ENCODE results near the gene TEAD2. TPM values are rescaled to one million over a fixed set of nuclear protein-coding genes. Genes with fewer than 3 reads are reported as not detected.

Gene TEAD2
- total and polyA plus RNA-seq, 4 donors = 21.9 to 40.0 (median 31.5) TPM

GRCh38 chr19:49403404-49404187 is 41.4 kb upstream of the TEAD2 start:
- no peaks in the 10 kb centered on the region for H3K9me3 ChIP-seq (ENCODE audit: control insufficient read depth in 4 of 4, insufficient read depth in 3 of 4, low read length in 3 of 4)
- no peak overlapping the region for H3K9ac ChIP-seq (ENCODE audit: insufficient read depth in 1 of 2, low read length in 2 of 2)
- no peak overlapping the region for H3K27ac ChIP-seq (ENCODE audit: low read depth in 1 of 2, low read length in 1 of 2)
- ATAC-seq (ENCODE audit: insufficient read depth, low FRiP score) = peak; percentile 27
- TF ChIP-seq CTCF (IDR thresholded peaks at IDR 0.05; ENCODE audit: control extremely low read depth, extremely low read depth) = no peak
- H3K4me1 ChIP-seq (ENCODE audit: control insufficient read depth in 5 of 5, insufficient read depth in 5 of 5, low read length in 5 of 5) = no peaks in the 10 kb centered on the region
- H3K27me3 ChIP-seq (ENCODE audit: control insufficient read depth in 3 of 3, insufficient read depth in 3 of 3, low read length in 2 of 3) = no peaks in the 10 kb centered on the region
- WGBS, 2 donors = 59 to 62% methylated on average over 7 of the region's 7 CpGs
- no peaks in the 10 kb centered on the region for H3K36me3 ChIP-seq (ENCODE audit: control insufficient read depth in 4 of 4, insufficient read depth in 4 of 4, low read length in 4 of 4)
- DNase-seq = no peak
- no peak overlapping the region for H3K4me3 ChIP-seq

- no peaks in the 10 kb centered on the region for H3K4me1 ChIP-seq (ENCODE audit: control insufficient read depth in 5 of 5, insufficient read depth in 5 of 5, low read length in 5 of 5)
- no peak for ATAC-seq (ENCODE audit: insufficient read depth, low FRiP score)
- H3K9ac ChIP-seq (ENCODE audit: insufficient read depth in 1 of 2, low read length in 2 of 2) = no peak overlapping the region
- no peaks in the 10 kb centered on the region for H3K27me3 ChIP-seq (ENCODE audit: control insufficient read depth in 3 of 3, insufficient read depth in 3 of 3, low read length in 2 of 3)
- H3K4me3 ChIP-seq = no peak overlapping the region
- no peaks in the 10 kb centered on the region for H3K36me3 ChIP-seq (ENCODE audit: control insufficient read depth in 4 of 4, insufficient read depth in 4 of 4, low read length in 4 of 4)
- no peak for TF ChIP-seq CTCF (IDR thresholded peaks at IDR 0.05; ENCODE audit: control extremely low read depth, extremely low read depth)
- no peak for DNase-seq
- no peak overlapping the region for H3K27ac ChIP-seq (ENCODE audit: low read depth in 1 of 2, low read length in 1 of 2)
- no peaks in the 10 kb centered on the region for H3K9me3 ChIP-seq (ENCODE audit: control insufficient read depth in 4 of 4, insufficient read depth in 3 of 4, low read length in 3 of 4)
- WGBS, 2 donors = 78 to 82% methylated on average over 6 of the region's 6 CpGs
Measured at GRCh38 chr19:49400029-49400428, 37.8 kb upstream of the TEAD2 start.

- Histone ChIP-seq H3K9me3 (ENCODE audit: control insufficient read depth in 4 of 4, insufficient read depth in 3 of 4, low read length in 3 of 4) (no peaks in the 10 kb centered on the region), H3K27ac (ENCODE audit: low read depth in 1 of 2, low read length in 1 of 2) (no peak overlapping the region), H3K4me3 (no peak overlapping the region), H3K36me3 (ENCODE audit: control insufficient read depth in 4 of 4, insufficient read depth in 4 of 4, low read length in 4 of 4) (no peaks in the 10 kb centered on the region), H3K9ac (ENCODE audit: insufficient read depth in 1 of 2, low read length in 2 of 2) (no peak overlapping the region), H3K4me1 (ENCODE audit: control insufficient read depth in 5 of 5, insufficient read depth in 5 of 5, low read length in 5 of 5) (no peaks in the 10 kb centered on the region), H3K27me3 (ENCODE audit: control insufficient read depth in 3 of 3, insufficient read depth in 3 of 3, low read length in 2 of 3) (peaks cover 0 to 3% (median 0%) of the 10 kb centered on the region in 3 donors)
- no peak for TF ChIP-seq CTCF (IDR thresholded peaks at IDR 0.05; ENCODE audit: control extremely low read depth, extremely low read depth)
- DNase-seq = no peak
- no peak for ATAC-seq (ENCODE audit: insufficient read depth, low FRiP score)
- WGBS, 2 donors = 84 to 91% methylated on average over 6 of the region's 6 CpGs
Measured at GRCh38 chr19:49398931-49399330, 36.7 kb upstream of the TEAD2 start.
